Lower leg skin (tissue), 4 donors: ENCODE data around the gene FAM107A. TPM values are rescaled to one million over a fixed set of nuclear protein-coding genes. Genes with fewer than 3 reads are reported as not detected.

Experiments used
- DNase-seq, 2 donors: peaks; one replicate each; pipeline ENCODE4 v3.0.0-alpha.2; 2019; ENCODE audit warnings: low spot score in 2 of 2
- H3K4me3 ChIP-seq: fragments of 200-600 bp; sonication (generic); 2 replicates; pipeline ENCODE4 v1.5.1; 2017; ENCODE audit warnings: mild to moderate bottlenecking, low read depth; ENCODE audit not compliant: poor library complexity, severe bottlenecking
- CTCF ChIP-seq, 3 donors: fragments of 450-650 bp; IDR thresholded peaks; one replicate each; pipeline ENCODE4 v1.5.1; 2016; ENCODE audit warnings: antibody characterized with exemption in 3 of 3, mild to moderate bottlenecking in 3 of 3, moderate library complexity in 2 of 3
- POLR2A ChIP-seq, 2 donors: fragments of 450-650 bp; IDR thresholded peaks; one replicate each; pipeline ENCODE4 v1.6.1; 2016 to 2017; ENCODE audit warnings: antibody characterized with exemption in 2 of 2, mild to moderate bottlenecking in 1 of 2, moderate library complexity in 1 of 2
- WGBS, 2 donors: methylation state at CpG; one replicate each; pipeline ENCODE4 v1.1.5; 2018; 5-methylcytosine and 5-hydroxymethylcytosine counted together
- intact Hi-C: fragments of 100-400 bp; cut with DNase I; formaldehyde crosslinking; loops from one replicate; pipeline ENCODE4 v1.15.0; 2023; ENCODE audit warnings: low total_unique reads
- total RNA-seq, 4 donors: library from RNA; depleted of rRNA; stranded (reverse); fragments of >200 nt; gene quantifications; one replicate each; pipeline ENCODE4 v1.1.0, GENCODE V29; 2016

Gene FAM107A
- total RNA-seq, 4 donors from 2014 or later: 9.2 to 52.5 (median 16.9) TPM

DNA sequence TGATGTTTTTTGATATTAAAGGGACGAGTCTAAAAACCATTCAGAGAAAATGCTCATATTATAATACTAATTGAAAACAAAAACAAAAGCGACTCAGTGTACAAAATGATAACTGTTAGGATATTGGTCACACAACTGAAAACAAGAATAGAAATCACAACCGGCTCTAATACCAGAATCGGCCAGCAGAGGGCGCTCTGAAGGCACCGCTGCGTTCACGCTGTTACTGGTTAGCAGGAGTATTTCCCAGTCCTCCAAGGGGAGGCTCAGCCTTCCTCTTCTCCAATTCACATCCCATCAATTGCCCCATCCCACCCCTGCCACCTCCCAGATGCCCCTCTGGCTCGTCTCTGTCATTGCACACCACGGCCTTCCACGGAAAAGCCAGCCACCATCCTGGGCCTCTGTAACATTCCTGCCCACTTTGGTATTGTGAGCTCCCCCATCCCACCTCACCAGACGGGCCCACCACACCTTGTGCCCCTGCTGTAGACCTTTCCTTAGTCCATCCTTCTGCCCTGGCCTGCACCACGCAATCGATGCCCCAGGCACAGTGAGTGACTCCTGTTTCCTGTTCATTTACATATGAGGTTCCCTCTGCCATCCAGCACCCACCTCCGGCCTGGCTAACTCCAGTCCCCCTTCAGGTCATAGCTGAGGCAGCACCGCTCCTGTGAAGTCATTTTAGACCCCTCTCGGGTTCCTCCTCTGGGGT is 8.5 kb downstream of the FAM107A start:
- intact Hi-C loops: loop anchor here (5.0 kb wide), 1 partner anchor 64 kb away; no protein-coding TSS in a partner anchor
- no peak overlapping the region for H3K4me3 ChIP-seq
- peak; percentile 81 to 98 for DNase-seq
- no peak for TF ChIP-seq CTCF (IDR thresholded peaks at IDR 0.05)
- no peak for TF ChIP-seq POLR2A (IDR thresholded peaks at IDR 0.05)
- WGBS, 2 donors: 28% methylated on average over 17 of the region's 17 CpGs

DNA sequence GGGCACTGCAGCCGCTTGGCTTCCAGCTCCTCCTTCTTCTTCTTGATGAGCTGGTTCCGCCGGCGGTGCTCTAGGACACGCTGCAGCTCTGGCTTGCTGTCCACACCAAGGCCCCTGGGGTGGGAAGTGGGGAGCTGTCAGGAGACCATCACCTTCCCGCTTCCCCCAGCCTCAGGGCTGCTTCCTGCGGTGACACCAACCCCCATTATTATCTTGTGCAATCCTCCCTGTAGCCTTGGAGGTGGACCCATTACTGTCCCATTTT is 10.0 kb downstream of the FAM107A start:
- no peak overlapping the region for H3K4me3 ChIP-seq
- WGBS, 2 donors: 85 to 90% methylated on average over 7 of the region's 7 CpGs
- intact Hi-C loops: loop anchor here (5.0 kb wide), 1 partner anchor 65 kb away; no protein-coding TSS in a partner anchor
- DNase-seq: peak in 1 of 2 donors; percentile 39
- TF ChIP-seq POLR2A (IDR thresholded peaks at IDR 0.05): no peak
- no peak for TF ChIP-seq CTCF (IDR thresholded peaks at IDR 0.05)

DNA sequence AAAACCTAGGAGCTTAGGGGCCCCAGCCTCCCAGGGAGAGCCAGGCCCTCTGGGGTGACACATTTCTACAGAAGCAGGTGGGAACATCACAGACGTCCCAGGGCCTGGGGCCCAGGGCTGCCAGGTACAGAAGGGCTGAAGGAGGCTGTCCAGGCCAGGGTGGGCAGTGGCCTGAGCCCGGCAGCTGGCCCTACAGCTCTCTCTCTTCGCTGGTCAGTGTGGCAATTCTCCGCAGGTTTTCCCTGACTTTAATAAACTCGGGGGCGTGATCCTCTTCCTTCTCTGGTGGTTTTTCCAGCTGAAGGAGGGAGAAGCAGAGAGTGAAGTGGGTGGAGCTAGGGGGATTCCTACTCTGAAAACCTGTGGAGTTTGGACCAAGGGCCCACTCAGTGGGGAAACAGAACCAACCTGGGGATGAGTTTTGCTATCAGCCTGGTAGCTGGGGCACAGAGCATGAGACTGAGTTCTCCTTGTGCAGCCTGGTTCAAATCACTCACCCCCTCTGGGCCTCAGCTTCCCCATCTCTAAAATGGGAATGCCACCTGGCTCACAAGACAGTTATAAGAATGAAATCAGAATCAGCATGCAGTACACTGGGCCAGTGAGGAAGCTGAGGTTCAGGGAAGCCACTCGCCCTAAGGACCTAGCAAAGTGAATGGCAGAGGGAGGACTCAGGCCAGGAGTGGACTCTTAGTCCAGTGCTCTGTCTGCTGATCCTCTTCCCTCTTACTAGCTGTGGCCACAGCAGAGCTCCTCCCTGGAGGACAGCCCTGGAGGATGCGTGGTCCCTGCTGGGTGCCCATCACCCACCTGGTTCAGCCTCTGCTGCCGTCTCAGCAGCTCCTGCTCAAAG is 10.6 kb downstream of the FAM107A start:
- intact Hi-C loops: loop anchor here (5.0 kb wide), 1 partner anchor 66 kb away; no protein-coding TSS in a partner anchor
- TF ChIP-seq CTCF (IDR thresholded peaks at IDR 0.05) (no peak), POLR2A (IDR thresholded peaks at IDR 0.05) (no peak)
- peak in 1 of 2 donors; percentile 78 for DNase-seq
- H3K4me3 ChIP-seq: no peak overlapping the region
- 85 to 88% methylated on average over 9 of the region's 9 CpGs for WGBS, 2 donors

DNA sequence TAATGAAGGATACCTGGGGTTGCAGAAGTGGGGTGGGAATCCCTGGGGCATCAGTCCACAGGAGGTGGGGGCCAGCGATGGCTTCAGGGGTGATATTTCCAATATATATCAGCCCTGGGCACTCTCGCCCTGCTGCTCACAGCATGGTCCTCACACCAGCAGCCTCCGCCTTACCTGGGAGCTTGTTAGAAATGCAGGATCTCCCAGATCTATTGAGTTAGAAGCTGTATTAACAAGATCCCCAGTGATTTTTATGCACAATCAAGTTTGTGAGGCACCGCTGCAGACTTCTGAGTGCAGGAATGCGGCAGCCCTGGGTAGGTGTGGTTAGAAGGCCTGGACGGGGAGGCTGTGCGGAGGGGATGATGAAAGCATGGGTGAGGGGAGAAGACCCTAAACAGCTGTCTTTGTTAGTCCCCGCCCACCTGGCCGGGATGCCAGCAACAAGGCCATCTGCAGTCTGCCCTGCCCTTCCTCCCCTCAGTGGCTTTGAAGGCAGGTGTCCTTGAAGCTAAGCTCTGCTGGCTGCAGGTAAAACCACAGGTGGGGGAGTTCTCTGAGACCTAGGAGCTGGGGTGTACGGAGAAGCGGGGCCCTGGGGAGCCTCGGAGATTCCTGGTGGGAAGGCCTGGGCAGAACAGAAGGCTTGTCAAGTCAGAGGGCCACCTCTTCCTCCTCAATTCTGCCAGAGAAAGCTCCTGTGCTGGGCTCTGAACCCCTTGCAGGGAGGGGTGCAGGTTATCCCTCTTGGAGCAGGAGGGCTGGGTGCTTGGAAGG is 11.4 kb downstream of the FAM107A start:
- H3K4me3 ChIP-seq: no peak overlapping the region
- peak in 1 of 2 donors; percentile 82 for DNase-seq
- TF ChIP-seq POLR2A (IDR thresholded peaks at IDR 0.05): no peak
- TF ChIP-seq CTCF (IDR thresholded peaks at IDR 0.05): no peak
- WGBS, 2 donors: 88 to 89% methylated on average over 12 of the region's 12 CpGs
- intact Hi-C loops: loop anchor here (5.0 kb wide), 1 partner anchor 66 kb away; no protein-coding TSS in a partner anchor

DNA sequence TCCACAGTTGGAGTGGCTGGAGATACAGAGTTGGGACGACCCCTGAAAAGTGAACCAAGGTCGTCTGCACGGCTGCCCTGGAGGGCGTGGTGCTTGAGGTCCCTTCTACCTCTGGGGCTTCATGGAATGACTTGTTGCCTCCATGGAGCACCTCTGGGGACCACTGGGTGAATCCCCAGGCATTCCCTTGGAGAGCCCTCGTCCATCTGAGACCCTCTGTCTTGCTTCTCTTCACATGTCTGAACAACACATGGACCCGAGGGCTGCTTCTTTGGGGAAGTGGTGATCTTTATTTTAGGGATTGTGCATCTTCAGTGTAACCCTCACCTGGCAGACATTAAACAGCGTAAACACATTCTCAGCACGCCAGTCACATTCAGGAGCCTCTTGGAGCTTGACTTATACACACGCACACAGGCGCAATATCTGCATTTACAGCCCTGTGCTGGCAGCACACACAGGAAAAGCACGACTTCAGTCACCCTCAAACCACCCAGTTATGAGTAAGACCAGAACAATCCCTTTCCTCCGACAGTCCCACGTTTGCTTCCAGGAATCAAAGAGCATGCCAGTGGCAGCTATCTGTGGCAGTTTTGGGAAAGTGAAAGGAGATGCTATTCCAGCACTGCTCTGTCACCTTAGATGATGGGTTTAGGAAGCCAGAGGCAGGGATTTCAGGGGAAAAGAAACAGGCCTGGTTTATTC is 12.6 kb downstream of the FAM107A start:
- no peak overlapping the region for H3K4me3 ChIP-seq
- DNase-seq: peak in 1 of 2 donors; percentile 74
- TF ChIP-seq CTCF (IDR thresholded peaks at IDR 0.05) (no peak), POLR2A (IDR thresholded peaks at IDR 0.05) (no peak)
- 64 to 75% methylated on average over 13 of the region's 13 CpGs for WGBS, 2 donors
- intact Hi-C loops: loop anchor here (5.0 kb wide), 1 partner anchor 68 kb away; no protein-coding TSS in a partner anchor
